DOHH2 (cell line): ENCODE data around the gene SMCHD1.

Experiments used
- CTCF ChIP-seq: fragments of 200-600 bp; sonication (generic); IDR thresholded peaks from one replicate; pipeline ENCODE4 v1.5.1; 2014; ENCODE audit warnings: antibody characterized with exemption, mild to moderate bottlenecking, low read depth, low read length; ENCODE audit not compliant: poor library complexity, severe bottlenecking
- EZH2phosphoT487 ChIP-seq: fragments of 200-600 bp; sonication (generic); IDR thresholded peaks from 2 replicates; pipeline ENCODE4 v1.6.1; 2017; ENCODE audit warnings: borderline replicate concordance, mild to moderate bottlenecking, antibody characterized with exemption, low read length, moderate library complexity, mixed read lengths

- TF ChIP-seq CTCF (no peak), EZH2phosphoT487 (no peak)
Measured at GRCh38 chr18:2715990-2716389, 60.5 kb downstream of the SMCHD1 start.
